ENCODE measurements around the gene PDK1. TPM values are rescaled to one million over a fixed set of nuclear protein-coding genes. Genes with fewer than 3 reads are reported as not detected.

Gene PDK1
- total RNA-seq, 1 experiment from 2014 or later: 11.7 TPM

DNA sequence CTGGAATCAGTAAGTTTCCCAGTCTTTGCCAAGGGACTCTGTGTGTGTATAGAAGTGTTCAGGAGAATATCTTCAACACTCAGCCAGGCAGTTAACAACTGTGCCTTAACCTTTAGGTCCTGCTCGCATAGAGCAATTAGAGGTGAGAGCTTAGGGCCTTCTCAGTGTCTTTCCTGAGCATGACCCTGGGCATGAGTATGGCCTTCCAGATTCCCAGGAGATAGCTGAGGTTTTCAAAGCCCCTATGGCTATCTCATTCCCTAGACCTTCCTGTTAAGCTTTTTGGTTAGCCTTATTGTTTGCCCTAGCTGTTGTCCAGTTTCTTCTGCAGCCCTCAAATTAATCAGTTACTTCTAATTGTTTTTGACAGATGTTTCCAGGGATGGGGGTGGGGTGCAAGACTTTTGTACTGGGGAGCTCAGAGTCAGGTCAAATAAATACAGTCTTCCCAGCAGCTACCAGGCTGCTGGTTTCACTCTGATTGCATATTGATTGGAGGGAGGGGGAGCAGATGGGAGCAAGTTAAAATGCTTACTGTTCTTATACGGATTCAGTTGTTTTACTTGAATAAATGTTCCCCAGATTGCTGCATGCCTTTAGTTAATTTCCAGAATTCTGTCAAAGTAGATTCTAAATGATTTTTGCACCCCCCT is 23.1 kb downstream of the PDK1 start:
- BruUV-seq (replicated peaks): no TSS peak
- CTCF ChIA-PET: interaction anchor here (0.6 kb wide), 1 partner anchor 896 kb away, joined by 6 read pairs; no protein-coding TSS in a partner anchor
- ATAC-seq (no peak), DNase-seq (ENCODE audit: low read depth, low spot score) (no peak)
- intact Hi-C loops (cut with micrococcal nuclease; ENCODE audit: unreplicated experiment) (no loop called here), in situ Hi-C loops (cut with HindIII; ENCODE audit: low pct_unique_long_range_greater_than_20kb, low sequenced_read_pairs) (no loop called here)
- no peaks in the 10 kb centered on the region for H3K36me3 ChIP-seq (ENCODE audit: control insufficient read depth, insufficient read depth, low read length)
- POLR2A ChIA-PET: interaction anchor here (0.7 kb wide), 1 partner anchor 126 kb away, joined by 5 read pairs; no protein-coding TSS in a partner anchor
- TF ChIP-seq, protein P1, sequence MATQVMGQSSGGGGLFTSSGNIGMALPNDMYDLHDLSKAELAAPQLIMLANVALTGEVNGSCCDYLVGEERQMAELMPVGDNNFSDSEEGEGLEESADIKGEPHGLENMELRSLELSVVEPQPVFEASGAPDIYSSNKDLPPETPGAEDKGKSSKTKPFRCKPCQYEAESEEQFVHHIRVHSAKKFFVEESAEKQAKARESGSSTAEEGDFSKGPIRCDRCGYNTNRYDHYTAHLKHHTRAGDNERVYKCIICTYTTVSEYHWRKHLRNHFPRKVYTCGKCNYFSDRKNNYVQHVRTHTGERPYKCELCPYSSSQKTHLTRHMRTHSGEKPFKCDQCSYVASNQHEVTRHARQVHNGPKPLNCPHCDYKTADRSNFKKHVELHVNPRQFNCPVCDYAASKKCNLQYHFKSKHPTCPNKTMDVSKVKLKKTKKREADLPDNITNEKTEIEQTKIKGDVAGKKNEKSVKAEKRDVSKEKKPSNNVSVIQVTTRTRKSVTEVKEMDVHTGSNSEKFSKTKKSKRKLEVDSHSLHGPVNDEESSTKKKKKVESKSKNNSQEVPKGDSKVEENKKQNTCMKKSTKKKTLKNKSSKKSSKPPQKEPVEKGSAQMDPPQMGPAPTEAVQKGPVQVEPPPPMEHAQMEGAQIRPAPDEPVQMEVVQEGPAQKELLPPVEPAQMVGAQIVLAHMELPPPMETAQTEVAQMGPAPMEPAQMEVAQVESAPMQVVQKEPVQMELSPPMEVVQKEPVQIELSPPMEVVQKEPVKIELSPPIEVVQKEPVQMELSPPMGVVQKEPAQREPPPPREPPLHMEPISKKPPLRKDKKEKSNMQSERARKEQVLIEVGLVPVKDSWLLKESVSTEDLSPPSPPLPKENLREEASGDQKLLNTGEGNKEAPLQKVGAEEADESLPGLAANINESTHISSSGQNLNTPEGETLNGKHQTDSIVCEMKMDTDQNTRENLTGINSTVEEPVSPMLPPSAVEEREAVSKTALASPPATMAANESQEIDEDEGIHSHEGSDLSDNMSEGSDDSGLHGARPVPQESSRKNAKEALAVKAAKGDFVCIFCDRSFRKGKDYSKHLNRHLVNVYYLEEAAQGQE (IDR thresholded peaks at IDR 0.05; ENCODE audit: insufficient read depth in 1 of 2, low read depth in 2 of 2, low read length in 1 of 2): no peak
- TF ChIP-seq CTCF (IDR thresholded peaks at IDR 0.05) (no peak), TCF7L2 (IDR thresholded peaks at IDR 0.05; ENCODE audit: low read depth, low read length) (no peak), POLR2AphosphoS5 (IDR thresholded peaks at IDR 0.05; ENCODE audit: low read depth, low read length) (no peak), SIN3A (IDR thresholded peaks at IDR 0.05; ENCODE audit: borderline replicate concordance, insufficient read depth, low read depth, low read length) (no peak)
- H3K27ac ChIP-seq (ENCODE audit: low read length): no peak overlapping the region
- peaks cover 20% of the 10 kb centered on the region; the same call in 1 of the 2 replicates for H3K9me3 ChIP-seq (ENCODE audit: control insufficient read depth, insufficient read depth, low read depth, low read length)
- no peak overlapping the region for H3K4me3 ChIP-seq (ENCODE audit: low read depth in 2 of 2, low read length in 2 of 2)
- no peaks in the 10 kb centered on the region for H3K4me1 ChIP-seq (ENCODE audit: control insufficient read depth, insufficient read depth, low read length)
- H3K27me3 ChIP-seq (ENCODE audit: control insufficient read depth, insufficient read depth, low read length): no peaks in the 10 kb centered on the region

GRCh38 chr2:172580544-172580943 is 24.7 kb downstream of the PDK1 start:
- H3K4me1 ChIP-seq (ENCODE audit: control insufficient read depth, insufficient read depth, low read length): no peaks in the 10 kb centered on the region
- peaks cover 13% of the 10 kb centered on the region; the same call in 1 of the 2 replicates for H3K9me3 ChIP-seq (ENCODE audit: control insufficient read depth, insufficient read depth, low read depth, low read length)
- BruUV-seq (replicated peaks): no TSS peak
- no peak for TF ChIP-seq CTCF (IDR thresholded peaks at IDR 0.05)
- TF ChIP-seq SIN3A (IDR thresholded peaks at IDR 0.05; ENCODE audit: borderline replicate concordance, insufficient read depth, low read depth, low read length): no peak
- TF ChIP-seq POLR2AphosphoS5 (IDR thresholded peaks at IDR 0.05; ENCODE audit: low read depth, low read length): no peak
- TF ChIP-seq TCF7L2 (IDR thresholded peaks at IDR 0.05; ENCODE audit: low read depth, low read length): no peak
- TF ChIP-seq, protein P1 (IDR thresholded peaks at IDR 0.05; ENCODE audit: insufficient read depth in 1 of 2, low read depth in 2 of 2, low read length in 1 of 2): no peak
- DNase-seq (ENCODE audit: low read depth, low spot score): no peak
- no peaks in the 10 kb centered on the region for H3K36me3 ChIP-seq (ENCODE audit: control insufficient read depth, insufficient read depth, low read length)
- ChIA-PET CTCF (no interaction called here), POLR2A (interaction anchor here (0.6 kb wide), 1 partner anchor 19 kb away, joined by 10 read pairs; no protein-coding TSS in a partner anchor)
- no peak overlapping the region for H3K4me3 ChIP-seq (ENCODE audit: low read depth in 2 of 2, low read length in 2 of 2)
- intact Hi-C loops (cut with micrococcal nuclease; ENCODE audit: unreplicated experiment) (no loop called here), in situ Hi-C loops (cut with HindIII; ENCODE audit: low pct_unique_long_range_greater_than_20kb, low sequenced_read_pairs) (no loop called here)
- H3K27ac ChIP-seq (ENCODE audit: low read length): no peak overlapping the region
- ATAC-seq: no peak
- H3K27me3 ChIP-seq (ENCODE audit: control insufficient read depth, insufficient read depth, low read length): no peaks in the 10 kb centered on the region
